ENCODE results near the gene CHRNB1.
A peak's percentile ranks its signal among the peaks of the same experiment; 100 is the strongest.

The CHRNB1 gene

GRCh38 chr17:7403727-7403976 is 41.2 kb upstream of the CHRNB1 start:
- peak overlapping the region; percentile 90 for H3K4me3 ChIP-seq (ENCODE audit: low read depth, low read length)
- H3K4me1 ChIP-seq: peaks cover 11% of the 10 kb centered on the region
- peaks cover 3% of the 10 kb centered on the region for H3K79me2 ChIP-seq
- H3K27me3 ChIP-seq (ENCODE audit: control insufficient read depth, insufficient read depth, low read length): no peaks in the 10 kb centered on the region
- no peak for TF ChIP-seq CTCF (IDR thresholded peaks at IDR 0.05)
- no peaks in the 10 kb centered on the region for H3K36me3 ChIP-seq (ENCODE audit: control insufficient read depth, insufficient read depth, low read length)
- H3K9ac ChIP-seq: no peak overlapping the region
- H2AFZ ChIP-seq: peak overlapping the region; percentile 80
- H3K9me3 ChIP-seq (ENCODE audit: control insufficient read depth, low read length): no peaks in the 10 kb centered on the region
- H3K4me2 ChIP-seq (ENCODE audit: low read length): peak overlapping the region; percentile 87
- peak overlapping the region; percentile 72 for H3K27ac ChIP-seq

GRCh38 chr17:7403977-7404736 is 40.7 kb upstream of the CHRNB1 start, which contains the start of gene TMEM256:
TMEM256 (minus strand) TSS chr17:7404097; CDS start chr17:7404084, 13 bp downstream.
- Histone ChIP-seq H3K9me3 (ENCODE audit: control insufficient read depth, low read length) (no peaks in the 10 kb centered on the region), H3K9ac (peak within 1 kb of the TSS; percentile 11), H3K27me3 (ENCODE audit: control insufficient read depth, insufficient read depth, low read length) (no peaks in the 10 kb centered on the region), H3K4me1 (peaks cover 11% of the 10 kb centered on the region), H3K4me2 (ENCODE audit: low read length) (peak within 1 kb of the TSS; percentile 87), H3K4me3 (ENCODE audit: low read depth, low read length) (peak within 1 kb of the TSS; percentile 90), H3K79me2 (peaks cover 3% of the 10 kb centered on the region), H2AFZ (peak within 1 kb of the TSS; percentile 81), H3K27ac (peak within 1 kb of the TSS; percentile 72), H3K36me3 (ENCODE audit: control insufficient read depth, insufficient read depth, low read length) (no peaks in the 10 kb centered on the region)
- no peak for TF ChIP-seq CTCF (IDR thresholded peaks at IDR 0.05)

GRCh38 chr17:7404737-7405349 is 40.0 kb upstream of the CHRNB1 start:
- peak overlapping the region; percentile 72 for H3K27ac ChIP-seq
- H3K36me3 ChIP-seq (ENCODE audit: control insufficient read depth, insufficient read depth, low read length): no peaks in the 10 kb centered on the region
- H3K4me3 ChIP-seq (ENCODE audit: low read depth, low read length): peak overlapping the region; percentile 65
- H3K9me3 ChIP-seq (ENCODE audit: control insufficient read depth, low read length): no peaks in the 10 kb centered on the region
- H3K79me2 ChIP-seq: peaks cover 3% of the 10 kb centered on the region
- TF ChIP-seq CTCF (IDR thresholded peaks at IDR 0.05): no peak
- H3K27me3 ChIP-seq (ENCODE audit: control insufficient read depth, insufficient read depth, low read length): no peaks in the 10 kb centered on the region
- peak overlapping the region; percentile 87 for H3K4me2 ChIP-seq (ENCODE audit: low read length)
- no peak overlapping the region for H3K9ac ChIP-seq
- H2AFZ ChIP-seq: peak overlapping the region; percentile 81
- H3K4me1 ChIP-seq: peaks cover 11% of the 10 kb centered on the region

- peaks cover 11% of the 10 kb centered on the region for H3K4me1 ChIP-seq
- no peak for TF ChIP-seq CTCF (IDR thresholded peaks at IDR 0.05)
- H3K9ac ChIP-seq: no peak overlapping the region
- no peaks in the 10 kb centered on the region for H3K36me3 ChIP-seq (ENCODE audit: control insufficient read depth, insufficient read depth, low read length)
- H3K9me3 ChIP-seq (ENCODE audit: control insufficient read depth, low read length): no peaks in the 10 kb centered on the region
- H3K79me2 ChIP-seq: peaks cover 3% of the 10 kb centered on the region
- peak overlapping the region; percentile 81 for H2AFZ ChIP-seq
- peak overlapping the region; percentile 65 for H3K4me3 ChIP-seq (ENCODE audit: low read depth, low read length)
- peak overlapping the region; percentile 72 for H3K27ac ChIP-seq
- peak overlapping the region; percentile 87 for H3K4me2 ChIP-seq (ENCODE audit: low read length)
- no peaks in the 10 kb centered on the region for H3K27me3 ChIP-seq (ENCODE audit: control insufficient read depth, insufficient read depth, low read length)
Observed at GRCh38 chr17:7405350-7406234, 39.3 kb upstream of the CHRNB1 start.

All from parathyroid adenoma (tissue), 2 donors.